K562 (cell line): ENCODE measurements around the gene DUSP3.

Experiments used
- AFF4 ChIP-seq: sonication (generic); formaldehyde crosslinking; IDR thresholded peaks from 2 replicates; pipeline ENCODE4 v1.8.0; 2023; ENCODE audit warnings: mild to moderate bottlenecking, missing genetic modification reagents
- ATF4 ChIP-seq: fragments of 450-650 bp; formaldehyde crosslinking; IDR thresholded peaks from 2 replicates; pipeline ENCODE4 v1.4.0; 2022; ENCODE audit warnings: mild to moderate bottlenecking, moderate library complexity
- CBX5 ChIP-seq: IDR thresholded peaks from 2 replicates; pipeline ENCODE4 v1.6.1; 2014; ENCODE audit warnings: low read depth, borderline replicate concordance
- CBX8 ChIP-seq: fragments of 200-600 bp; sonication (generic); IDR thresholded peaks from 2 replicates; pipeline ENCODE4 v1.6.1; 2012; ENCODE audit warnings: borderline replicate concordance, mixed run types, low read depth, mild to moderate bottlenecking, moderate library complexity, mixed read lengths, low read length, control low read depth, inconsistent platforms; ENCODE audit not compliant: poor library complexity, severe bottlenecking; ENCODE audit errors: extremely low read depth
- CTCF ChIP-seq, 3 experiments: IDR thresholded peaks in 2 of 3; conservative IDR thresholded peaks in 1 of 3; 2 replicates each; pipeline ENCODE4 v1.5.1; 2011 to 2012; ENCODE audit warnings: low read length in 3 of 3, mild to moderate bottlenecking in 3 of 3, control low read depth in 2 of 3, improper control_type of control experiment in 1 of 3, inconsistent platforms in 1 of 3, low read depth in 1 of 3, mixed read lengths in 1 of 3, moderate library complexity in 1 of 3; ENCODE audit not compliant: insufficient read depth in 2 of 3
- RBM15 ChIP-seq: fragments of 200-400 bp; formaldehyde crosslinking; IDR thresholded peaks from 2 replicates; pipeline ENCODE4 v1.6.1; 2018; ENCODE audit warnings: mild to moderate bottlenecking, low read length, moderate library complexity; ENCODE audit not compliant: insufficient read depth
- SMARCA4 ChIP-seq: fragments of 450-650 bp; IDR thresholded peaks from 2 replicates; pipeline ENCODE4 v1.6.1; 2016
- THAP12 ChIP-seq: fragments of 250-450 bp; sonication (Bioruptor Pico); IDR thresholded peaks from 2 replicates; pipeline ENCODE4 v1.9.0; 2021; ENCODE audit warnings: mild to moderate bottlenecking, inconsistent platforms
- ZFP36 ChIP-seq: fragments of 150-350 bp; IDR thresholded peaks from 2 replicates; pipeline ENCODE4 v1.6.1; 2018; ENCODE audit warnings: low read length, low read depth; ENCODE audit not compliant: partially characterized antibody
- ZNF121 ChIP-seq: sonication (generic); formaldehyde crosslinking; conservative IDR thresholded peaks from 2 replicates; pipeline ENCODE4 v1.8.0; 2022; ENCODE audit warnings: missing genetic modification reagents
- ZNF41 ChIP-seq: fragments of 250-450 bp; sonication (Bioruptor Pico); conservative IDR thresholded peaks from 2 replicates; pipeline ENCODE4 v1.4.0; 2020; ENCODE audit warnings: mild to moderate bottlenecking

- TF ChIP-seq ATF4 (CRISPR knock-in tag) (no peak), ZNF121 (CRISPR knock-in tag) (no peak), CTCF (IDR thresholded peaks at IDR 0.05 in 2 of 3, conservative IDR thresholded peaks at IDR 0.05 in 1 of 3; ENCODE audit: insufficient read depth in 2 of 3, low read depth in 1 of 3, low read length in 3 of 3) (no peak), CBX5 (no peak), AFF4 (CRISPR knock-in tag) (no peak), THAP12 (no peak), SMARCA4 (no peak), RBM15 (no peak), ZFP36 (no peak), CBX8 (no peak), ZNF41 (no peak)
Observed at GRCh38 chr17:43728081-43728480, 50.7 kb downstream of the DUSP3 start.
